Hepatocyte (in vitro differentiated cells): ENCODE measurements around the gene CSF3. TPM values are rescaled to one million over a fixed set of nuclear protein-coding genes. Genes with fewer than 3 reads are reported as not detected.
A peak's percentile ranks its signal among the peaks of the same experiment; 100 is the strongest.

ENCODE experiments used
- DNase-seq: peaks from one replicate; pipeline ENCODE4 v3.0.0-alpha.2; 2016; ENCODE audit warnings: low spot score
- H2AFZ ChIP-seq: fragments of 200-600 bp; sonication (generic); 2 replicates; pipeline ENCODE4 v1.6.0; 2016; ENCODE audit warnings: antibody characterized with exemption, mild to moderate bottlenecking
- H3K27ac ChIP-seq: fragments of 200-600 bp; sonication (generic); 2 replicates; pipeline ENCODE4 v1.5.1; 2016; ENCODE audit warnings: mild to moderate bottlenecking
- H3K27me3 ChIP-seq: fragments of 200-600 bp; sonication (generic); 2 replicates; pipeline ENCODE4 v1.6.1; 2016
- H3K36me3 ChIP-seq: fragments of 200-600 bp; sonication (generic); replicated peaks from 2 replicates; pipeline ENCODE4 v1.5.1; 2016; ENCODE audit warnings: low read depth; ENCODE audit not compliant: insufficient read depth
- H3K4me1 ChIP-seq: fragments of 200-600 bp; sonication (generic); 2 replicates; pipeline ENCODE4 v1.5.1; 2016; ENCODE audit warnings: mild to moderate bottlenecking, moderate library complexity; ENCODE audit not compliant: insufficient read depth
- H3K4me2 ChIP-seq: fragments of 200-600 bp; sonication (generic); 2 replicates; pipeline ENCODE4 v1.6.0; 2016
- H3K4me3 ChIP-seq: fragments of 200-600 bp; sonication (generic); 2 replicates; pipeline ENCODE4 v1.5.1; 2016; ENCODE audit warnings: mild to moderate bottlenecking
- H3K79me2 ChIP-seq: fragments of 200-600 bp; sonication (generic); 2 replicates; pipeline ENCODE4 v1.6.0; 2017; ENCODE audit warnings: mild to moderate bottlenecking
- H3K9me2 ChIP-seq: fragments of 200-600 bp; sonication (generic); replicated peaks from 2 replicates; pipeline ENCODE4 v1.6.0; 2017; ENCODE audit warnings: mild to moderate bottlenecking; ENCODE audit not compliant: insufficient read depth
- H3K9me3 ChIP-seq: fragments of 200-600 bp; sonication (generic); 2 replicates; pipeline ENCODE4 v1.5.1; 2016; ENCODE audit warnings: low read depth, mild to moderate bottlenecking
- H4K20me1 ChIP-seq: fragments of 200-600 bp; sonication (generic); 2 replicates; pipeline ENCODE4 v1.6.0; 2016; ENCODE audit warnings: mild to moderate bottlenecking; ENCODE audit not compliant: insufficient read depth, poor library complexity, severe bottlenecking
- CTCF ChIP-seq: fragments of 200-600 bp; sonication (generic); IDR thresholded peaks from 2 replicates; pipeline ENCODE4 v1.5.1; 2016; ENCODE audit warnings: antibody characterized with exemption, mild to moderate bottlenecking; ENCODE audit not compliant: poor library complexity
- EZH2 ChIP-seq: fragments of 200-600 bp; sonication (generic); IDR thresholded peaks from 2 replicates; pipeline ENCODE4 v1.6.1; 2016; ENCODE audit warnings: antibody characterized with exemption, mild to moderate bottlenecking, borderline replicate concordance
- EZH2phosphoT487 ChIP-seq: fragments of 200-600 bp; sonication (generic); IDR thresholded peaks from one replicate; pipeline ENCODE4 v1.6.1; 2018; ENCODE audit warnings: antibody characterized with exemption, mild to moderate bottlenecking, low read depth, moderate library complexity; ENCODE audit not compliant: unreplicated experiment, severe bottlenecking
- WGBS: methylation state at CpG from one replicate; pipeline ENCODE4 v1.1.6; 2016; ENCODE audit warnings: low lambda C conversion rate; ENCODE audit errors: missing lambda C conversion rate; 5-methylcytosine and 5-hydroxymethylcytosine counted together
- polyA plus RNA-seq: library from polyadenylated mRNA; unstranded; fragments of >200 nt; fragmentation: Nextera tagmentation; extraction: Ambion mirVana; gene quantifications from 2 replicates; pipeline ENCODE4 v1.2.1, GENCODE V29; 2016
- total RNA-seq: library from RNA; depleted of rRNA; stranded (reverse); fragments of >200 nt; gene quantifications from 2 replicates; pipeline ENCODE4 v1.2.3, GENCODE V29; 2014

Gene CSF3
- 0.12 TPM in 1 of 2 replicates, not detected in the other for total RNA-seq
- 0.36 TPM in 1 of 2 replicates, not detected in the other for polyA plus RNA-seq

GRCh38 chr17:40015005-40015997 lies at the start of gene CSF3:
CSF3 (plus strand) TSS chr17:40015440; CDS start chr17:40015475, 35 bp downstream.
- Histone ChIP-seq H3K9me2 (no peaks in the 10 kb centered on the region), H4K20me1 (no peaks in the 10 kb centered on the region), H3K4me3 (no peak within 1 kb of the TSS), H3K27ac (no peak within 1 kb of the TSS), H3K4me2 (no peak within 1 kb of the TSS), H3K27me3 (no peaks in the 10 kb centered on the region), H2AFZ (no peak within 1 kb of the TSS), H3K79me2 (no peaks in the 10 kb centered on the region), H3K36me3 (no peaks in the 10 kb centered on the region), H3K9me3 (no peaks in the 10 kb centered on the region), H3K4me1 (peaks cover 14% of the 10 kb centered on the region)
- 46% methylated on average over 20 of the region's 20 CpGs for WGBS
- peak; percentile 33 for DNase-seq
- TF ChIP-seq EZH2phosphoT487: no peak
- no peak for TF ChIP-seq EZH2
- no peak for TF ChIP-seq CTCF

- H3K9me2 ChIP-seq: no peaks in the 10 kb centered on the region
- no peaks in the 10 kb centered on the region for H3K79me2 ChIP-seq
- H2AFZ ChIP-seq: no peak overlapping the region
- no peaks in the 10 kb centered on the region for H3K9me3 ChIP-seq
- H3K4me3 ChIP-seq: no peak overlapping the region
- TF ChIP-seq EZH2phosphoT487: no peak
- no peak for TF ChIP-seq EZH2
- no peak for TF ChIP-seq CTCF
- no peaks in the 10 kb centered on the region for H3K36me3 ChIP-seq
- no peak overlapping the region for H3K4me2 ChIP-seq
- 96% methylated on average over 6 of the region's 6 CpGs for WGBS
- H3K27ac ChIP-seq: no peak overlapping the region
- no peak for DNase-seq
- H3K4me1 ChIP-seq: no peaks in the 10 kb centered on the region
- H3K27me3 ChIP-seq: no peaks in the 10 kb centered on the region
- H4K20me1 ChIP-seq: no peaks in the 10 kb centered on the region
These were observed 48.5 kb upstream of the CSF3 start for GRCh38 chr17:39966771-39967170.

GRCh38 chr17:39968761-39969160 lies 46.5 kb upstream of the CSF3 start:
- WGBS: 59% methylated on average over 2 of the region's 2 CpGs
- no peaks in the 10 kb centered on the region for H3K79me2 ChIP-seq
- DNase-seq: no peak
- no peak overlapping the region for H2AFZ ChIP-seq
- H3K4me1 ChIP-seq: no peaks in the 10 kb centered on the region
- no peak overlapping the region for H3K4me3 ChIP-seq
- no peak overlapping the region for H3K4me2 ChIP-seq
- no peaks in the 10 kb centered on the region for H3K36me3 ChIP-seq
- H3K9me2 ChIP-seq: no peaks in the 10 kb centered on the region
- TF ChIP-seq EZH2phosphoT487: no peak
- TF ChIP-seq CTCF: no peak
- TF ChIP-seq EZH2: no peak
- H4K20me1 ChIP-seq: no peaks in the 10 kb centered on the region
- H3K9me3 ChIP-seq: no peaks in the 10 kb centered on the region
- no peak overlapping the region for H3K27ac ChIP-seq
- no peaks in the 10 kb centered on the region for H3K27me3 ChIP-seq
